ENCODE data around the gene SMAD4.
"Not testable (repeated sequence)": the region's sequence is repeated elsewhere in the genome, so short reads cannot be mapped to it uniquely, and the experiment has no call there.

DNA sequence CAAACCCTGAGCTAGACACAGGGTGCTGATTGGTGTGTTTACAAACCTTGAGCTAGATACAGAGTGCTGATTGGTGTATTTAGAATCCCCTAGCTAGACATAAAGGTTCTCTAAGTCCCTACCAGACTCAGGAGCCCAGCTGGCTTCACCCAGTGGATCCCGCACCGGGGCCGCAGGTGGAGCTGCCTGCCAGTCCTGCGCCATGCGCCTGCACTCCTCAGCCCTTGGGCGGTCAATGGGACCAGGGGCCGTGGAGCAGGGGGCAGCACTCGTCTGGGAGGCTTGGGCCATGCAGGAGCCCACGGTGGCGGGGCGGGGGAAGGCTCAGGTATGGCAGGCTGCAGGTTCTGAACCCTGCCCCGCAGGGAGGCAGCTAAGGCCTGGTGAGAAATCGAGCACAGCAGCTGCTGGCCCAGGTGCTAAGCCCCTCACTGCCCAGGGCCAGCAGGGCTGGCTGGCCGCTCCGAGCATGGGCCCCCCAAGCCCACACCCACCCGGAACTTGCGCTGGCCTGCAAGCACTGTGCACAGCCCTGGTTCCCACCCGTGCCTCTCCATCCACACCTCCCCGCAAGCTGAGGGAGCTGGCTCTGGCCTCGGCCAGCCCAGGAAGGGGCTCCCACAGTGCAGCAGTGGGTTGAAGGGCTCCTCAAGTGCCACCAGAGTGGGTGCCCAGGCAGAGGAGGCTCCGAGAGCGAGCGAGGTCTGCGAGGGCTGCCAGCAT lies 81.8 kb downstream of the SMAD4 start:
- TF ChIP-seq POLR2AphosphoS5 (IDR thresholded peaks at IDR 0.05; ENCODE audit: low read depth, low read length); POLR2A (IDR thresholded peaks at IDR 0.05; ENCODE audit: low read depth, low read length); TAF1 (IDR thresholded peaks at IDR 0.05; ENCODE audit: borderline replicate concordance, low read depth, low read length): not testable (repeated sequence)
